T-helper 1 cell treated with Interleukin-12 subunit alpha and Interleukin-12 subunit beta and Interleukin-4 antibody, amounts not matched to agents 30 μg/mL and 1 μg/mL, for 36 hours (primary cell): ENCODE measurements around the gene DNAJB6.

Experiments
- H3K27ac Mint-ChIP-seq: one replicate; pipeline ENCODE4 v1.8.0; 2021; ENCODE audit warnings: mild to moderate bottlenecking, mixed read lengths
- H3K27me3 Mint-ChIP-seq: one replicate; pipeline ENCODE4 v1.8.0; 2021; ENCODE audit warnings: low read depth, mixed read lengths
- H3K36me3 Mint-ChIP-seq: one replicate; pipeline ENCODE4 v1.8.0; 2021; ENCODE audit warnings: low read depth, mixed read lengths
- H3K4me1 Mint-ChIP-seq: one replicate; pipeline ENCODE4 v1.8.0; 2021; ENCODE audit warnings: low read depth, mixed read lengths
- H3K4me3 Mint-ChIP-seq: one replicate; pipeline ENCODE4 v1.8.0; 2021; ENCODE audit warnings: mild to moderate bottlenecking, moderate library complexity, mixed read lengths
- H3K9me3 Mint-ChIP-seq: one replicate; pipeline ENCODE4 v1.8.0; 2021; ENCODE audit warnings: mixed read lengths

Gene DNAJB6

DNA sequence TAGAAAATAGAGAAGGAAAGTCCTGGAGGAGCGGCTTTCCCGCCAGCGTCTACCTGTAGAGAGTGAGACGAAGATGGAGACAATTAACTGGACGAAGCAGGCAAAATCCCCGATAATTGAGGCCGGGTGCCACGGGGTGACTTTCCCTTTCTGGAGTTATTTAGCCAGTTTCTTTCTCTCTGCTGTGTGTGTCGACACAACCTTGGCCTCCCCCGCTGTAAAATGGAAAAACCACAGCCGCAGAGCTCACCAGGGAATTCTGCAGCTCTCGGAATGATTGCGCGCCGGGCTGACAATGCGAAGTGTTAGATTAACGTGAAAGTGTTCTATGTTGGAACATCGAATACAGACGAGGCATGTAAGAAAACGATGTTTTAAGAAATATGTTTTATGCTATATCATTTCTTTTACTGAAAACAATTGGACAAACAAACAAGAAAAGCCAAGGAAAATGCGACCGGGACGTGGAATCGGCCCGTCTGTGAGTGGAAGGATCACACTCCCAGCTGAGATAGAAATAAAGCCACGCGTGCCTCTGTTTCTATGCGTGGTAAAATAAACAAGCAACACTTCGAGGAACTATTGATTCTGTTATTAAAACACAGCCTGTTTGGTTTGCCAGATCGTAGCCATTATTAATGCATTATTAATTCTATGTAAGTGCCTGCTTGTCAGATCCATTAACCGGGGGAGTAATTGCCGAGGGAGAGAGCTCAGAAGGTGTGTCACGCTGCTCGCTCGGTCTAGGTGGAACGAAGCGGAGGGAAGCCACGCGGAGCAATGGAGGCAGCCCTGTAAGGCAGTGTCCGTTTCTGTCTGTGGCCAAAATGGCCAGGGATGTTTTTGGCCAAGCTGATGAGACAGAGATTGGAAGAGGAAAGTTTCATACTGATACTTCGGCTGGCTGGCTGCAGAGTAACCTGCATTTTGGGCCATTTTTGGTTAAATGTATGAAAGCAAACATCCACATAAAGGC lies 129.4 kb downstream of the DNAJB6 start:
- Mint-ChIP-seq H3K27ac (no peak overlapping the region), H3K36me3 (peaks cover 2% of the 10 kb centered on the region), H3K27me3 (peaks cover 22% of the 10 kb centered on the region), H3K9me3 (no peaks in the 10 kb centered on the region), H3K4me3 (no peak overlapping the region), H3K4me1 (peaks cover 18% of the 10 kb centered on the region)

GRCh38 chr7:157466867-157467261 lies 130.1 kb downstream of the DNAJB6 start:
- Mint-ChIP-seq H3K4me1 (peaks cover 21% of the 10 kb centered on the region), H3K27me3 (peaks cover 22% of the 10 kb centered on the region), H3K9me3 (peaks cover under 1% of the 10 kb centered on the region), H3K36me3 (peaks cover 3% of the 10 kb centered on the region), H3K27ac (no peak overlapping the region), H3K4me3 (no peak overlapping the region)
